Activated CD4-positive, alpha-beta T cell treated with anti-CD3 and anti-CD28 coated beads, Interleukin-2, amount 10 ng/mL, durations not matched to agents 24 days and 14 days (primary cell): ENCODE data around the gene ISOC2. TPM values are rescaled to one million over a fixed set of nuclear protein-coding genes. Genes with fewer than 3 reads are reported as not detected.

Experiments
- DNase-seq: peaks from one replicate; pipeline ENCODE4 v3.0.0; 2022
- H3K27ac Mint-ChIP-seq: one replicate; pipeline ENCODE4 v1.8.0; 2022; ENCODE audit warnings: mild to moderate bottlenecking, mixed read lengths
- H3K27me3 Mint-ChIP-seq: one replicate; pipeline ENCODE4 v1.8.0; 2022; ENCODE audit warnings: mixed read lengths
- H3K36me3 Mint-ChIP-seq: one replicate; pipeline ENCODE4 v1.8.0; 2022; ENCODE audit warnings: low read depth, mild to moderate bottlenecking, mixed read lengths
- H3K4me1 Mint-ChIP-seq: one replicate; pipeline ENCODE4 v1.8.0; 2021; ENCODE audit warnings: mixed read lengths
- H3K4me3 Mint-ChIP-seq: one replicate; pipeline ENCODE4 v1.8.0; 2022; ENCODE audit warnings: mild to moderate bottlenecking, moderate library complexity, mixed read lengths
- H3K9me3 Mint-ChIP-seq: one replicate; pipeline ENCODE4 v1.8.0; 2021; ENCODE audit warnings: mixed read lengths
- intact Hi-C: fragments of 100-400 bp; cut with micrococcal nuclease; formaldehyde crosslinking; loops from one replicate; pipeline ENCODE4 v1.15.1; 2023
- total RNA-seq: library from RNA; stranded (reverse); gene quantifications from 2 replicates; pipeline ENCODE4 v1.2.3, GENCODE V29; 2022

ISOC2 gene
- total RNA-seq, 1 donor from 2014 or later: 35.2 TPM

- DNase-seq: no peak
- intact Hi-C loops: no loop called here
- H3K9me3 Mint-ChIP-seq: no peaks in the 10 kb centered on the region
- H3K27me3 Mint-ChIP-seq: no peaks in the 10 kb centered on the region
- peak overlapping the region; percentile 82 for H3K4me3 Mint-ChIP-seq
- peaks cover 8% of the 10 kb centered on the region for H3K4me1 Mint-ChIP-seq
- peak overlapping the region; percentile 79 for H3K27ac Mint-ChIP-seq
- H3K36me3 Mint-ChIP-seq: peaks cover 3% of the 10 kb centered on the region
Measured at GRCh38 chr19:55486043-55486970, 24.9 kb upstream of the ISOC2 start.

GRCh38 chr19:55485439-55486011, 24.1 kb upstream of the ISOC2 start:
- Mint-ChIP-seq H3K27me3 (no peaks in the 10 kb centered on the region), H3K9me3 (no peaks in the 10 kb centered on the region), H3K27ac (peak overlapping the region; percentile 79), H3K36me3 (peaks cover 3% of the 10 kb centered on the region), H3K4me1 (peaks cover 8% of the 10 kb centered on the region), H3K4me3 (peak overlapping the region; percentile 82)
- no peak for DNase-seq
- intact Hi-C loops: loop anchor here (1.0 kb wide), 1 partner anchor 9 kb away; the partner anchor contains the start of gene ZNF628

- peak within 1 kb of the TSS; percentile 82 for H3K4me3 Mint-ChIP-seq
- intact Hi-C loops: loop anchor here (1.0 kb wide), 1 partner anchor 9 kb away; the partner anchor contains the start of gene ZNF628
- DNase-seq: peak; percentile 93
- peak within 1 kb of the TSS; percentile 79 for H3K27ac Mint-ChIP-seq
- peaks cover 8% of the 10 kb centered on the region for H3K4me1 Mint-ChIP-seq
- H3K36me3 Mint-ChIP-seq: peaks cover 4% of the 10 kb centered on the region
- H3K9me3 Mint-ChIP-seq: no peaks in the 10 kb centered on the region
- H3K27me3 Mint-ChIP-seq: no peaks in the 10 kb centered on the region
Measured at GRCh38 chr19:55484593-55485438, 23.4 kb upstream of the ISOC2 start, which contains the start of gene NAT14. NAT14 (plus strand) TSS chr19:55485188; CDS start chr19:55485709, 521 bp downstream.

GRCh38 chr19:55483706-55484592, 22.5 kb upstream of the ISOC2 start:
- intact Hi-C loops: no loop called here
- peaks cover 6% of the 10 kb centered on the region for H3K36me3 Mint-ChIP-seq
- H3K4me3 Mint-ChIP-seq: peak overlapping the region; percentile 82
- H3K27ac Mint-ChIP-seq: peak overlapping the region; percentile 48
- no peaks in the 10 kb centered on the region for H3K9me3 Mint-ChIP-seq
- no peak for DNase-seq
- H3K27me3 Mint-ChIP-seq: no peaks in the 10 kb centered on the region
- H3K4me1 Mint-ChIP-seq: peaks cover 11% of the 10 kb centered on the region

- Mint-ChIP-seq H3K4me3 (no peak overlapping the region), H3K27me3 (no peaks in the 10 kb centered on the region), H3K4me1 (peaks cover 19% of the 10 kb centered on the region), H3K9me3 (no peaks in the 10 kb centered on the region), H3K27ac (no peak overlapping the region), H3K36me3 (peaks cover 6% of the 10 kb centered on the region)
- intact Hi-C loops: no loop called here
- DNase-seq: no peak
Measured at GRCh38 chr19:55482967-55483705, 21.7 kb upstream of the ISOC2 start.

GRCh38 chr19:55482156-55482961, 20.9 kb upstream of the ISOC2 start:
- Mint-ChIP-seq H3K4me3 (no peak overlapping the region), H3K27ac (no peak overlapping the region), H3K4me1 (peaks cover 21% of the 10 kb centered on the region), H3K36me3 (peaks cover 6% of the 10 kb centered on the region), H3K9me3 (no peaks in the 10 kb centered on the region), H3K27me3 (no peaks in the 10 kb centered on the region)
- intact Hi-C loops: no loop called here
- no peak for DNase-seq

GRCh38 chr19:55481794-55482155, 20.3 kb upstream of the ISOC2 start:
- no peaks in the 10 kb centered on the region for H3K9me3 Mint-ChIP-seq
- H3K4me1 Mint-ChIP-seq: peaks cover 20% of the 10 kb centered on the region
- H3K27me3 Mint-ChIP-seq: no peaks in the 10 kb centered on the region
- DNase-seq: no peak
- intact Hi-C loops: no loop called here
- no peak overlapping the region for H3K27ac Mint-ChIP-seq
- H3K36me3 Mint-ChIP-seq: peaks cover 6% of the 10 kb centered on the region
- H3K4me3 Mint-ChIP-seq: no peak overlapping the region

GRCh38 chr19:55481148-55481793, 19.8 kb upstream of the ISOC2 start:
- no peak overlapping the region for H3K4me3 Mint-ChIP-seq
- no peak for DNase-seq
- no peaks in the 10 kb centered on the region for H3K27me3 Mint-ChIP-seq
- peaks cover 6% of the 10 kb centered on the region for H3K36me3 Mint-ChIP-seq
- no peak overlapping the region for H3K27ac Mint-ChIP-seq
- H3K9me3 Mint-ChIP-seq: no peaks in the 10 kb centered on the region
- peaks cover 20% of the 10 kb centered on the region for H3K4me1 Mint-ChIP-seq
- intact Hi-C loops: no loop called here

GRCh38 chr19:55479451-55480230, 18.2 kb upstream of the ISOC2 start:
- intact Hi-C loops: loop anchor here (5.0 kb wide), 1 partner anchor 1017 kb away; the partner anchor contains the start of gene LENG9
- peaks cover 3% of the 10 kb centered on the region for H3K36me3 Mint-ChIP-seq
- no peak for DNase-seq
- H3K4me3 Mint-ChIP-seq: no peak overlapping the region
- H3K27ac Mint-ChIP-seq: no peak overlapping the region
- H3K27me3 Mint-ChIP-seq: no peaks in the 10 kb centered on the region
- H3K4me1 Mint-ChIP-seq: peaks cover 23% of the 10 kb centered on the region
- no peaks in the 10 kb centered on the region for H3K9me3 Mint-ChIP-seq

GRCh38 chr19:55479045-55479444, 17.6 kb upstream of the ISOC2 start:
- Mint-ChIP-seq H3K36me3 (peaks cover 3% of the 10 kb centered on the region), H3K27ac (no peak overlapping the region), H3K4me1 (peaks cover 23% of the 10 kb centered on the region), H3K4me3 (peak overlapping the region; percentile 91), H3K9me3 (no peaks in the 10 kb centered on the region), H3K27me3 (no peaks in the 10 kb centered on the region)
- DNase-seq: no peak
- intact Hi-C loops: loop anchor here (5.0 kb wide), 1 partner anchor 1017 kb away; the partner anchor contains the start of gene LENG9

- Mint-ChIP-seq H3K4me1 (peaks cover 23% of the 10 kb centered on the region), H3K27ac (no peak overlapping the region), H3K9me3 (no peaks in the 10 kb centered on the region), H3K27me3 (no peaks in the 10 kb centered on the region), H3K4me3 (peak overlapping the region; percentile 91), H3K36me3 (peaks cover 3% of the 10 kb centered on the region)
- no peak for DNase-seq
- intact Hi-C loops: loop anchor here (5.0 kb wide), 1 partner anchor 1016 kb away; the partner anchor contains the start of gene LENG9
Measured at GRCh38 chr19:55478364-55478763, 16.9 kb upstream of the ISOC2 start.
